LHCN-M2 (cell line): ENCODE measurements around the gene TBXT. TPM values are rescaled to one million over a fixed set of nuclear protein-coding genes. Genes with fewer than 3 reads are reported as not detected.

Experiments
- DNase-seq: peaks from one replicate; pipeline ENCODE4 v3.0.0-alpha.2; 2012; ENCODE audit warnings: low read depth
- total RNA-seq: library from RNA; depleted of rRNA; stranded (reverse); fragments of >200 nt; gene quantifications from 2 replicates; pipeline ENCODE4 v1.2.3, GENCODE V29; 2014

Gene TBXT
- total RNA-seq, 1 experiment from 2014 or later: not detected

DNA sequence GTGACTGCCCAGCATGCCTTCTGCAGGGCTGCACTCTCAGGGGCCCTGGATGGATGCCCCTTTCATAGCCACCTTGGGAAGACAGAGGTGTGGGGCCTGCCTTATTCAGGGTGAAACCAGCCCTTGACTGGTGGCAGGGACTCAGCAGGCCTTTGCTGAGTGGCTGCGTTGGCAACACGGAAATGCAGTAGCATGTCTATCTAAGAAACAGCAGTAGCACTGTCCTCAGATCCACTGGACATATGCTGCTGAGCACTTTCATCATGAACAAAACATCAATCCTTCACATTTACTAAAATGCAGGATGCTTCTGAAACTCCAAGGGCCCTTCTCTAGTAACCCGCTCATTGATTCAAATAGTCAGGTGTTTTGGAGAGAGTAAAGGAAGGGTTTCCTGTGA lies 4.9 kb upstream of the TBXT start:
- DNase-seq: no peak

- DNase-seq: no peak
Observed at GRCh38 chr6:166169549-166170421, 2.1 kb upstream of the TBXT start.

- no peak for DNase-seq
Observed at GRCh38 chr6:166168616-166169548, 1.2 kb upstream of the TBXT start.

DNA sequence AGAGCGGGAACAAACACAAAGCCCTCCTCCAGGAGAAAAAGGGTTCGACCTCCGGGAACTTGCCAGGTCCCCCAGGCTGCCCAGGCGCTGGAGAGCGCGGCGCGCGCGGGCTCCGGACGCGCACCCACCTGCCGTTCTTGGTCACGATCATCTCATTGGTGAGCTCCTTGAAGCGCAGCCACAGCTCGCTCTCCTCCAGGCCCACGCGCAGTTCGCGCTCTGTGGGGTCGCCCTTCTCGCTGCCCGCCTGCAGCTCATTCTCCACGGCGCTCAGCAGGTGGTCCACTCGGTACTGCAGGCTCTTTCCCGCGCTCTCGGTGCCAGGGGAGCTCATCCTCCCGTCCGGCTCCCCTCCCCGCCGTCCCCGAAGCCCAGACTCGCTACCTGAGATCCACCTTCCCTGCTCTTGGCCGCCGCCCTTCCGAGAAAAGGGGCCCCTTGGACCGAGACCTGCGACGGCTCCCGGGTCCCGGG lies 356 bp downstream of the TBXT start:
- no peak for DNase-seq

GRCh38 chr6:166166314-166167257 lies 1.1 kb downstream of the TBXT start:
- no peak for DNase-seq

DNA sequence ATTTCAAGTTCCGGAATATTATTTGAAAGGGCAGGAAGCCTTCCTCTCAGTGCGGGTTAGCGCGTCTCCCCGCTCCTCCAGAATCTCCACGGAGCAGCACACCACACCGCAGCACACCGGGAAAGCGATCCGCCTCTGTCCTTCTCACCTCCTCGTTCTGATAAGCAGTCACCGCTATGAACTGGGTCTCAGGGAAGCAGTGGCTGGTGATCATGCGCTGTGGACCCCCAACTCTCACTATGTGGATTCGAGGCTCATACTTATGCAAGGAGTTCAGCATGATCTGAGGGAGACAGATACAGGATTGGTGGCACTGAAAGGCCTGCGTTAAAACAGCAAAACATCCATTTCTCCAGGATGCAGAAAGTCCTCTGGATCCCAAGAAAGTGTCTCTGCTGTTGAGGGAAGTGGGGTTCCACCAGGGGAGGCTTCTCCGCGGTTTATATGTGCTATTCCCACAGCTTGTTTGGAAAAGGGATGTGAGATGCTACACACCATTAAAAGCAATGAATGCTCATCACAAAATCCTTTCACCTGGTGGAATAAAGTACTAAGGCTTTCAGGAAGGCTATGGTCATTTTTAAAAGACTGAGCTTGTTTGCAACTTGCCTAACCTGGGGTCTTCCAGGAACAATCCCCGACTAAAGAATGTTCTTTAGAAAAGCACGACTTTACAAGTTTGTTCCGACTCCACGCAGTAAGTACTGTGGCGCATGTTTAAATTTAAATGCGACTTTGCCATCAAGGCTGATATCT lies 1.9 kb downstream of the TBXT start:
- no peak for DNase-seq

DNA sequence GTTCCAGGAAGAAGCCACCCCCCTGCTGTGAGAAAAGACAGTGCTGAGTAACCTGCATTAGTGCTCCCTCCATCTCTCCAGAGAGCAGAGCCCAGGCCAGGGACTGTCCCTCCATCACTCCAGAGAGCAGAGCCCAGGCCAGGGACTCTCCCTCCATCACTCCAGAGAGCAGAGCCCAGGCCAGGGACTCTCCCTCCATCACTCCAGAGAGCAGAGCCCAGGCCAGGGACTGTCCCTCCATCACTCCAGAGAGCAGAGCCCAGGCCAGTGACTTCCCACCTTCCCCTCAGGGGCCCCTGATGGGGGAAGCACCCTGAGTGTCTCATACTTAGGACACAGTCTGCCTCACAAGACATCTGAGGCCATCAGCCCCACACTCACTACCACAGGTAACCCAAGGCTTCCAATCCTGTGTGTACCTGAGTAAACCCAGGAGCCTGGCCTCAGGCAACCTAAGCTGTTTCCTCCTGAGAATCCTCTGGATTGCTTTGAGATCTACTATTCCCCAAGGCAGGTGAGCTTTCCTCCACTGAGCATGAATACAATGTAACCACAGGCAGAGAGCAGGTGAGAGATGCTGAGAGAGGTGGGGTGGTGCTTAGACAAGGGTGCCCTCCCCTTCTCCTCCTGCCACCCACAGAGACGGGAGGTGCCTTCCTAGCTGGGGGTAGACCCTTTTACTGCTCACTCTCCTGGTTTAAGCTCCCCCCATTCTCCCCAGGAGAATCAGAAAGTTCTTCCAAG lies 4.9 kb downstream of the TBXT start:
- no peak for DNase-seq

DNA sequence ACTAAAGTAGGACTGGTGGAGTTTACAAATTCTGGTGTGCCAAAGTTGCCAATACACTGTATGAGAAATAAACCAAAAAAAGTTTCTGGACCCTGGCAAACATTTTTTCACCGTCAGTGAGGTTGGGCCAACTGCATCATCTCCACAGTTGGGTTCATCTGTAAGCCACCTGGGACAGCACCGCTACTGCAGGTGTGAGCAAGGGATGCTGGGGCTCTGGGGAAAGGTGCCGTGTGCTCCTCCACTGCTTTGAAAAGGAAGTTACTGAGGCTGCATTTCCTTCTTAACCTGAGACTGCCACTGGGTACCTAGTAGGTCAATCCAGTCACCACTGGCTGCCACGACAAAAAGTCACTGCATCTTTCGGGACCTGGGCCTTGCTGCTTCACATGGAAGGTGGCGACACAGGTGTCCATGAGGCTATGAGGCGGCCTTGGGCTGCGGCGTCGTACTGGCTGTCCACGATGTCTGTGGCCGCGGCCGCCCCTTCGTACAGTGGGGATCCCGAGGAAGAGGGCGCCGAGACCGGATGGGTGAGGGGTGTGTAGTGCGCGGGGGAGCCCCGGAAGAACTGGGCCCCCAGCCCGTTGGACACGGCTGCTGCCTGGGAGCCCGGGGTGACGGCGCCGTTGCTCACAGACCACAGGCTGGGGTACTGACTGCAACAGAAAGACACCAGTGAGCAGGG lies 9.6 kb downstream of the TBXT start:
- no peak for DNase-seq

DNA sequence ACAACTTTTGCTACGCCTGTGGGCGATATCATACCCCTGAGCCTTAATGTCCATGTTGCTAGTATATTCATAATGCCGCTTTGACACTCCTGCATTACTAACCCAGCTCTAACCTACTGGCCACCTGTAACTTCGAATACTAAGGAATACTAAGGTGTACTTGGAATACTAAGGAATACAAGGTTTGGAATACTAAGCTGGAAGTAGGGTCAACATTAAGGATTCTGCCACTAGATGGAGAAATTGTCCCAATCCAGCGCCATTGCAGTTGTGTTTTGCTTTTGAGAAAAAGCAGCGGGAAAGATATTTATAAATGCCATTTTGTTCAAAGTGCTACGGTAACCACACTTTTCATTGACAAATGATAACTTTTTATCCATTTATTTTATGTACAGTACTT lies 10.7 kb downstream of the TBXT start:
- DNase-seq: peak; percentile 11

GRCh38 chr6:166153966-166154365 lies 13.7 kb downstream of the TBXT start:
- no peak for DNase-seq

- no peak for DNase-seq
Observed at GRCh38 chr6:166152660-166153059, 15.0 kb downstream of the TBXT start.

DNA sequence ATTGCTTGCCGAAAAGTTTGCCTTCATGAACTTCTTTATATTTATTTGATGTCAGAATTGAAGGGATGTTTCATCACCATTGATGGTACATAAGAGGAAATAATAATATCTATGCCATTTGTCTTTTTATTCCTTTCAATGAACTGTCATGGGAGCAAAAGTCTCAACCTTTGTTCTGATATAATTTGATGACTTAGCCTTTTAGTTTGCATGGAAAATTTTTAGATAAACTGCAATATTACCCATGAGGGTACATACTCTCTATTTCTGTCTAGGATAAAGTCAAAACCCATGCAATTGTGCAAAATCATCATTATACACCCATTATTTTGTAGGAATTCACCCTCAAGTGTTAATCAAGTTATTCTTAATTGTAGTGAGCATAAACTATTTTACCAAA lies 15.9 kb downstream of the TBXT start:
- DNase-seq: no peak

DNA sequence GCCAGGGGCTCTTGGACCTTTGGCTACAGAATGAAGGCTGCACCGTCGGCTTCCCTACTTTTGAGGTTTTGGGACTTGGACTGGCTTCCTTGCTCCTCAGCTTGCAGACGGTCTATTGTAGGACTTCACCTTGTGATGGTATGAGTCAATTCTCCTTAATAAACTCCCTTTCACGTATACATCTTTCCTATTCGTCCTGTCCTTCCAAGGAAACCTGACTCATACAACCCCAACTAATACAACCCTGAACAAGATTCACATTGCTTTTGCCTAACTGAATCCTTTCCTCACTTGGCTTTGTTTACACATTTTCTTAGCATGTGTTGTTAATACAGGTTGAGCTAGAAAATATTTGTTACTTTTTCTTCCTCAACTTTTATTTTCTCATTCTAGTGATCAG lies 21.9 kb downstream of the TBXT start:
- DNase-seq: no peak

DNA sequence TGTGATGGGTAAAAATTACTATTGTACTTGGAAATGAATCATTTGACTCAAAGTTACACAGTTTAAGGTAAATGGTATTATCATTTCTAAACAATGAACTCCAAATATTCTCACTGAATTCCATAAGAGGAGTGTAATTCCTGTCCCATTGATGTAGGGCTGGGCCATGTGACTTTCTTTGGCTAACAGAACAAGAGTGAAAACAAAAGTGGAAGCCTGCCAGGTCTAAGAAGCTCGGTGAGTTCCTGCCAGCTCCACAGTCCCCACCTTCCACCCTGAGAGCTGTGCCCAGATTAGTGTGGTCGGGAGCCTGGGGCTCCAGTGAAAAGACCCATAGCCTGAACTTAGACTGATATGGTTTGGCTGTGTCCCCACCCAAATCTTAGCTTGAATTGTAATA lies 24.6 kb downstream of the TBXT start:
- no peak for DNase-seq

- DNase-seq: no peak
Observed at GRCh38 chr6:166127624-166128472, 39.8 kb downstream of the TBXT start.

DNA sequence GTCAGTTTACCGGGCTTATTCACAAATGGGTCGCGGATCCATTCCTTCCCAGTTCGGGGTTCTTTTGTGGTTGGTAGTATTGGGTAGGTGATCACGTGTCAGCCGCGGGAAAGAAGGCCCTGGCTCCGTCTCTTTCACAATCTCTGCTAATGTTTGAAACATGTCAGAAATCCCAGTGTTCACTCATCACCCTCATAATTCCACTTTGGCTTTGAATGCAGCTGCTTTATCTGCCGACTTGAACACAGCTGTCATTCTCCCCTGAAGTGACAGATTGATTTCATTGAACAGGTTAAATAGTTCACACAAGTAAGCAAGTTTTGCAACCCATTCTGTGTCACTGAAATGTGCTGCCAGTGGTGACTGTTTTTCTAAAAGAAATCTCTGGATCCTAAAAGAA lies 44.5 kb downstream of the TBXT start:
- peak; percentile 44 for DNase-seq

- no peak for DNase-seq
Observed at GRCh38 chr6:166121726-166122125, 45.9 kb downstream of the TBXT start.
